ENCODE data around the gene ADPRH. TPM values are rescaled to one million over a fixed set of nuclear protein-coding genes. Genes with fewer than 3 reads are reported as not detected.

The ADPRH gene
- total RNA-seq, 2 donors from 2014 or later, result 7.8 to 11.8 TPM

DNA sequence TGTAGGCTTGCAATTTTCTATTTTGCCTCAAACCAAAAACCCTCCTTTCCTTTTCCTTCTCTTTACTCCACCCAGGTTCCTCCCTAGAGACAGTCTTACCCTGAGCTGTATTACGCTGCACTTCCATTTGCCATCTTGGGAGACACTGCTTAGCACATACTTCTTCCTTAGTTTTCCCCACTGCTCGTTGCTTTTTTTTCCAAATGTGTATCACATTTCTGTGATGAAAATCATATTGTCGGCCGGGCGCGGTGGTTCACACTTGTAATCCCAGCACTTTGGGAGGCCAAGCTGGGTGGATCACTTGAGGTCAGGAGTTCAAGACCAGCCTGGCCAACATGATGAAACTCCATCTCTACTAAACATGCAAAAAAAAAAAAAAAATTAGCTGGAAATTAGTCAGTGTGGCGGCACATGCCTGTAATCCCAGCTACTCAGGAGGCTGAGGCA is 51.6 kb downstream of the ADPRH start:
- Histone ChIP-seq H3K9ac (ENCODE audit: extremely low read depth, low read length, poor library complexity, severe bottlenecking) (no peak overlapping the region), H3K27ac (ENCODE audit: low read depth, low read length) (no peak overlapping the region), H3K9me3 (ENCODE audit: control insufficient read depth, low read length) (no peaks in the 10 kb centered on the region), H3K4me1 (ENCODE audit: control insufficient read depth, insufficient read depth, low read length) (no peaks in the 10 kb centered on the region), H3K4me3 (ENCODE audit: low read length) (no peak overlapping the region), H3K27me3 (ENCODE audit: control insufficient read depth, insufficient read depth, low read length, poor library complexity, severe bottlenecking) (no peaks in the 10 kb centered on the region), H3K36me3 (ENCODE audit: control insufficient read depth, insufficient read depth, low read length) (no peaks in the 10 kb centered on the region)
- 87 to 95% methylated on average over 7 of the region's 7 CpGs for WGBS, 2 experiments (ENCODE audit: insufficient coverage in 1 of 2, insufficient read length in 1 of 2)
- Mint-ChIP-seq H3K36me3 (ENCODE audit: low read depth) (no peaks in the 10 kb centered on the region), H3K27me3 (ENCODE audit: insufficient read depth) (peaks cover 4% of the 10 kb centered on the region), H3K27ac (no peak overlapping the region), H3K4me3 (no peak overlapping the region), H3K4me1 (peaks cover 7% of the 10 kb centered on the region), H3K9me3 (no peaks in the 10 kb centered on the region)
- TF ChIP-seq, protein P1, sequence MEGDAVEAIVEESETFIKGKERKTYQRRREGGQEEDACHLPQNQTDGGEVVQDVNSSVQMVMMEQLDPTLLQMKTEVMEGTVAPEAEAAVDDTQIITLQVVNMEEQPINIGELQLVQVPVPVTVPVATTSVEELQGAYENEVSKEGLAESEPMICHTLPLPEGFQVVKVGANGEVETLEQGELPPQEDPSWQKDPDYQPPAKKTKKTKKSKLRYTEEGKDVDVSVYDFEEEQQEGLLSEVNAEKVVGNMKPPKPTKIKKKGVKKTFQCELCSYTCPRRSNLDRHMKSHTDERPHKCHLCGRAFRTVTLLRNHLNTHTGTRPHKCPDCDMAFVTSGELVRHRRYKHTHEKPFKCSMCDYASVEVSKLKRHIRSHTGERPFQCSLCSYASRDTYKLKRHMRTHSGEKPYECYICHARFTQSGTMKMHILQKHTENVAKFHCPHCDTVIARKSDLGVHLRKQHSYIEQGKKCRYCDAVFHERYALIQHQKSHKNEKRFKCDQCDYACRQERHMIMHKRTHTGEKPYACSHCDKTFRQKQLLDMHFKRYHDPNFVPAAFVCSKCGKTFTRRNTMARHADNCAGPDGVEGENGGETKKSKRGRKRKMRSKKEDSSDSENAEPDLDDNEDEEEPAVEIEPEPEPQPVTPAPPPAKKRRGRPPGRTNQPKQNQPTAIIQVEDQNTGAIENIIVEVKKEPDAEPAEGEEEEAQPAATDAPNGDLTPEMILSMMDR (conservative IDR thresholded peaks at IDR 0.05), result no peak
- DNase-seq, result no peak

DNA sequence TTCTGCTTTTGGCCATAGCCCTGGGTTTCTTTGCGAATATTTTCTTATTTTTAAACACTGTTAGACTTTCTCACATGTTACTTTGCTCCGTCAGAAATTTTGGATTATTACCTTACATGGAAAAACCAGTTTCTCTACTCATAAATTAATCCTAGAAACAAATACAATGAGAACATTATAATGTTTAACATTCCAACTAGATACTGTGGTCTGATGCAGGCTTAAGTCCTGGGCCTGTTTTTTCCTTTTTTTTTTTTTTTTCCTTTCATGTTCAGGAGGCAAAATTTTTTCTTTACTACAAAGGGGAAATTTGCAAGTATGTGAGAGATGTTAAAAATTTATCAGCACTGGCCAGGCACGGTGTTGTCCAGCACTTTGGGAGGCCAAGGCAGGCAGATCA is 52.2 kb downstream of the ADPRH start:
- Mint-ChIP-seq H3K4me3 (no peak overlapping the region), H3K9me3 (no peaks in the 10 kb centered on the region), H3K36me3 (ENCODE audit: low read depth) (no peaks in the 10 kb centered on the region), H3K27me3 (ENCODE audit: insufficient read depth) (peaks cover 4% of the 10 kb centered on the region), H3K4me1 (peaks cover under 1% of the 10 kb centered on the region), H3K27ac (no peak overlapping the region)
- no peak overlapping the region for H3K4me3 ChIP-seq (ENCODE audit: low read length)
- no peaks in the 10 kb centered on the region for H3K9me3 ChIP-seq (ENCODE audit: control insufficient read depth, low read length)
- no peak overlapping the region for H3K9ac ChIP-seq (ENCODE audit: extremely low read depth, low read length, poor library complexity, severe bottlenecking)
- H3K27me3 ChIP-seq (ENCODE audit: control insufficient read depth, insufficient read depth, low read length, poor library complexity, severe bottlenecking), result no peaks in the 10 kb centered on the region
- TF ChIP-seq, protein P1 (conservative IDR thresholded peaks at IDR 0.05), result no peak
- 85 to 89% methylated on average over 3 of the region's 3 CpGs for WGBS, 2 experiments (ENCODE audit: insufficient coverage in 1 of 2, insufficient read length in 1 of 2)
- H3K4me1 ChIP-seq (ENCODE audit: control insufficient read depth, insufficient read depth, low read length), result no peaks in the 10 kb centered on the region
- no peaks in the 10 kb centered on the region for H3K36me3 ChIP-seq (ENCODE audit: control insufficient read depth, insufficient read depth, low read length)
- DNase-seq, result no peak
- no peak overlapping the region for H3K27ac ChIP-seq (ENCODE audit: low read depth, low read length)

DNA sequence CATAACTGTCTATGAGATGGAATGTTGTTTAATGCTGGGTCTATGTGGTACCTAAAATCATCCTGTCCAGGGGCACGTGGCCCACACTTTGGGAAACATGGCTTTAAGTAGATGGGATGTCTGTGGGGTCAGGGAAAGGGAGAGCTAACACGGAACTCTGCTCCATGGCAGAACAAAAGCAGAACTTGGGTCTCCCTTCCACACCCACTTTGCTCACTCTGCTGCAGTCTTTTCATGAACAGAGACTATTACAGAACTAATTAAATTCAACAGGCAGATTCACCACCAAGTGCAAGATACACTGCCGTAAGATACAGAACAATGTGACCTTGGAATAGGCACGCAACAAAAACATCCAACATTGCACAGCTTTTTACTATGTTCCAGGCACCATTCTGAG is 52.9 kb downstream of the ADPRH start:
- no peak overlapping the region for H3K27ac ChIP-seq (ENCODE audit: low read depth, low read length)
- DNase-seq, result no peak
- no peaks in the 10 kb centered on the region for H3K4me1 ChIP-seq (ENCODE audit: control insufficient read depth, insufficient read depth, low read length)
- Mint-ChIP-seq H3K4me1 (no peaks in the 10 kb centered on the region), H3K27ac (no peak overlapping the region), H3K9me3 (no peaks in the 10 kb centered on the region), H3K4me3 (no peak overlapping the region), H3K27me3 (ENCODE audit: insufficient read depth) (peaks cover 4% of the 10 kb centered on the region), H3K36me3 (ENCODE audit: low read depth) (no peaks in the 10 kb centered on the region)
- 95 to 100% methylated on average over 3 to 4 of the region's 4 CpGs for WGBS, 2 experiments (ENCODE audit: insufficient coverage in 1 of 2, insufficient read length in 1 of 2)
- no peaks in the 10 kb centered on the region for H3K36me3 ChIP-seq (ENCODE audit: control insufficient read depth, insufficient read depth, low read length)
- H3K9ac ChIP-seq (ENCODE audit: extremely low read depth, low read length, poor library complexity, severe bottlenecking), result no peak overlapping the region
- H3K9me3 ChIP-seq (ENCODE audit: control insufficient read depth, low read length), result no peaks in the 10 kb centered on the region
- TF ChIP-seq, protein P1 (conservative IDR thresholded peaks at IDR 0.05), result no peak
- H3K27me3 ChIP-seq (ENCODE audit: control insufficient read depth, insufficient read depth, low read length, poor library complexity, severe bottlenecking), result no peaks in the 10 kb centered on the region
- no peak overlapping the region for H3K4me3 ChIP-seq (ENCODE audit: low read length)

Measured in endodermal cell (in vitro differentiated cells).